Activated CD8-positive, alpha-beta memory T cell treated with anti-CD3 and anti-CD28 coated beads, Interleukin-2, amount 50 U/mL, for 24 hours (primary cell): ENCODE data around the gene SERPINA6.
"Not testable (repeated sequence)": the region's sequence is repeated elsewhere in the genome, so short reads cannot be mapped to it uniquely, and the experiment has no call there.

Experiments used
- DNase-seq: peaks from one replicate; pipeline ENCODE4 v3.0.0-alpha.2; 2020; ENCODE audit errors: extremely low read depth

The SERPINA6 gene

GRCh38 chr14:94292526-94292871, 30.6 kb downstream of the SERPINA6 start:
- no peak for DNase-seq

GRCh38 chr14:94291906-94292525, 31.1 kb downstream of the SERPINA6 start:
- no peak for DNase-seq

- no peak for DNase-seq
Measured at GRCh38 chr14:94291159-94291905, 31.8 kb downstream of the SERPINA6 start.

GRCh38 chr14:94290197-94290596, 32.9 kb downstream of the SERPINA6 start:
- no peak for DNase-seq

DNA sequence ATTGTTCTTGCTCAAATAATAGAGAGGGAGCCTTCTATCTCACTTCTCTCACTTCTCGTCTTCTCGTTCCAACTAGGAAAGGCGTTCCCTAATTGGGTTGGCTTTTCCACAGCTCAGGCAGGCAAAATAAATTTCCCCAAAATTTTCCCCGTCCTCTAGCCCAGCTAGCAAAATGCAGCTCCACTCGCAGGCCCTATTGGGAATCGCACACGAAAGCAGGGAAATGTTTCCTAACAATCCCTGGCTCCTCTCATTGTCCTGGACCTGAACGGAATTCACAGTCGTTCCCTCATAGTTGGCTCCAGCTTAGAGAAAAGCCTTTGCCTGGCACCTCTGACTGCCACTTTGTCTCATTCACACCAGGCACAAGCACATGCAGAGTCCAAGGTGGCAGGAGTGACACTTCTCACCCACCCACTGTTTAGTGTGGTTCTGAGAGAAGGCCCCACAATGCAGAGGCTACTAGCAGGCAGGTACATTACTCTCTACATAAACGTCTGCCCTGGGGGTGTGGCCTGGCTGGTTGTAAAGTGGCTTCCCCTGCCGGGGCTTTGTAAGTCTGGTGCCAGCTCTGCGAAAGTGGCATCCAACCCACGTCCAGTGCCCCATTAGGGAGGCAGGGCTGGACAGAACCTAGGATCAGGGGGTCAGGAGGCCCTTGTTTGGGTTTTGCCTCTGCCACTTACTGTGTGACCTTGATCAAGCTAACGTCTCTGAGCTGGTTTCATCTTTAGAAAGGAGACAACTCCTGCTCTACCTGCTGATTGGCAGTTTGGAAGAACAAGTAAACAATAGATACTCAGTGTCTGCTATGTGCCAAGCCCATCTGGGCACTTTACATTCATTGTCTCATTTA, 34.3 kb downstream of the SERPINA6 start:
- no peak for DNase-seq

DNA sequence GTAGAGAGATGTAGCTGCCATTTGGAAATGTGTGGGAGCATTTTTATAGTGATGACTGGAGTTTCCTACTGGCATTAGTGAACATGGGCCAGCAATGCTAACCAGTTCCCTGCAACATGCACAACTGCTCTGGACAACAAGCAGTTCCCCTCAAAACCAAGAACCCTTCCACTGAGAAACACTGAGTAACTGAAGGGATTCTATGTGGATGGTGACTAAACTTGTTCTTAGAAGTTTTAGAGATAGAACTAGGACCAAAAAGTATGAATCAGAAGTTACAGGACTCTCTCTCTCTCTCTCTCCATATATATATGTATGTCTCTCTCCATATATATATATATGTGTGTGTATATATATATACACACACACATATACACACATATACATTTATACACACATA, 38.0 kb downstream of the SERPINA6 start:
- no peak for DNase-seq

GRCh38 chr14:94284221-94284620, 38.9 kb downstream of the SERPINA6 start:
- no peak for DNase-seq

- DNase-seq = no peak
Measured at GRCh38 chr14:94282991-94283723, 40.0 kb downstream of the SERPINA6 start.

- DNase-seq = no peak
Measured at GRCh38 chr14:94278731-94279130, 44.4 kb downstream of the SERPINA6 start.

- DNase-seq = not testable (repeated sequence)
Measured at GRCh38 chr14:94276898-94277561, 46.1 kb downstream of the SERPINA6 start.

DNA sequence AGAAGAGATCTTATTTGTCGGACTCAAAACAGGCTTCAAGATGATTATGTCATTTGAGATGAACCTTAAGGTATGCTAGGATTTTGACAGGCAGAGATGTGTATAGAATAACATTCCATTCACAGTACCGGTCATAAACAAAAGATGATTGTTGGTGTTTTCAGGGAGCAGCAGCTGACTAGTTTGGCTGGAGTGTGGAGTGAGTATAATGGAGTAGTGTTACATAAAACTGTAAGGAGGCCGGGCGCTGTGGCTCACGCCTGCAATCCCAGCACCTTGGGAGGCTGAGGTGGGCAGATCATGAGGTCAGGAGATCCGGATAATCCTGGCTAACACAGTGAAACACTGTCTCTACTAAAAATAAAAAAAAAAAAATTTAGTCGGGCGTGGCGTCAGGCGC, 54.0 kb downstream of the SERPINA6 start:
- no peak for DNase-seq

- not testable (repeated sequence) for DNase-seq
Measured at GRCh38 chr14:94268582-94268981, 54.6 kb downstream of the SERPINA6 start.

DNA sequence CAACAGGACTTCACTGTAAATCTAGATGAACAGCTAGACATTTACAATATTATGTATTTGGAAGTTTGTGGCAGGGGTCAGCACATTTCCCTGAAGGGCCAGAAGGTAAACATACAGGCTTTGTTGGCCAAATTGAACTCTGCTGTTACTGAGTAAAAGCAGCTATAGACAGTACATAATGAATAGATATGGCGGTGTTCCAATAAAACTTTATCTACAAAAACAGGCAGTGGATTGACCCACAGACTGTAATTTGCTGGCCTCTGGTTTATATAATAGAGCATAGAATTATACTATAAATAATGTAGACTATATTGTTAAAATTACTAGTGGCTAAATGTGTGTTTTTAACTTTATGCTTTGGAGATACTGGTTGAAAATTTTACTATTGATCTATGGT, 55.8 kb downstream of the SERPINA6 start:
- DNase-seq = no peak

DNA sequence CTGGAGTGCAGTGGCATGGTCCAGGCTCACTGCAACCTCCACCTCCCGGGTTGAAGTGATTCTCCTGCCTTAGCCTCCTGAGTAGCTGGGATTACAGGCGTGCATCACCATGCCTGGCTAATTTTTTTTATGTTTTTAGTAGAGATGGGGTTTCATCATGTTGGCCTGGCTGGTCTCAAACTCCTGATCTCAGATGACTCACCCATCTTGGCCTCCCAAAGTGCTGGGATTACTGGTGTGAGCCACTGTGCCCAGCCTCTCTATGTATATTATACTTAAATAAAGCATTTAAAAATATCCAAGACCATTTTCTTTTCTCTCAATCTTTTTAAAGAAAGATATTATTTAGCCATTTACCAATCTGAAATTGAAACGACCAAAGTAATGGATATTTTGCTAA, 58.9 kb downstream of the SERPINA6 start:
- not testable (repeated sequence) for DNase-seq
